Measurements from ENCODE around the gene BCOR. TPM values are rescaled to one million over a fixed set of nuclear protein-coding genes. Genes with fewer than 3 reads are reported as not detected.

The BCOR gene
- total and polyA plus RNA-seq, 9 of the 15 experiments (the other 6 are each of a cell fraction or from before 2014, with no cell fraction given): 27.5 to 113 (median 37.6) TPM

DNA sequence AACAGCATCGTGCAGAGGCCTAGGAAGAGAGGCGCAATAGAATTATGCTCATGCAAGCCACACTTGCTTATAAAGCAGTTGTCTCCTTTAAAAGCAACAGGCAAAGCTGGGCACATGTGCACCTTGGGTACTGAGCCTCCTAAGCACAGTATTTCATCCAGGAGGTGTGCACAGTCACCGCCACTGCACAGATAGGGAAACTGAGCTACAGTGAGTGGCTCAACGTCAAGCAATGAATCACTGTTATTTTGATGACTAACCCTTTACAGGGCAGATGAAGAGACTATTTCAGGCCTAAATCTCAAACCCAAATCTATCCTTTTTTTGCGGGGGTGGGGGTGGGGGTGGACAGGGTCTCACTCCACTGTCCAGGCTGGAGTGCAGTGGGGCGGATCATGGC is 42.3 kb downstream of the BCOR start:
- Histone ChIP-seq H2AFZ (ENCODE audit: low read depth, low read length) (no peak overlapping the region), H3K36me3 (ENCODE audit: control insufficient read depth, insufficient read depth, low read length) (peaks cover 99% of the 10 kb centered on the region), H3K79me2 (ENCODE audit: control insufficient read depth, insufficient read depth, low read length) (peaks cover 16% of the 10 kb centered on the region), H3K4me1 (replicated peaks in 1 of 2; ENCODE audit: control insufficient read depth in 2 of 2, insufficient read depth in 2 of 2, low read length in 2 of 2) (no peaks in the 10 kb centered on the region), H3K4me3 (no peak overlapping the region), H3K4me2 (ENCODE audit: insufficient read depth, low read length) (no peak overlapping the region), H3K9me1 (ENCODE audit: control insufficient read depth, insufficient read depth, low read length) (no peaks in the 10 kb centered on the region), H4K20me1 (replicated peaks; ENCODE audit: control insufficient read depth, insufficient read depth, low read length) (no peaks in the 10 kb centered on the region), H3K27me3 (ENCODE audit: control insufficient read depth in 2 of 2, insufficient read depth in 2 of 2, low read length in 2 of 2) (no peaks in the 10 kb centered on the region), H3K27ac (ENCODE audit: extremely low read depth, low read depth, low read length) (no peak overlapping the region), H3K9me3 (replicated peaks; ENCODE audit: control insufficient read depth, insufficient read depth, low read depth, low read length) (peaks cover 21% of the 10 kb centered on the region), H3K9ac (ENCODE audit: insufficient read depth in 1 of 2, low read depth in 2 of 2, low read length in 2 of 2) (no peak overlapping the region)
- FAIRE-seq: no peak
- no peak for DNase-seq (ENCODE audit: extremely low read depth in 1 of 4, low spot score in 3 of 4)
- in situ Hi-C loops (cut with MboI) (no loop called here), intact Hi-C loops (cut with micrococcal nuclease) (no loop called here)
- ChIA-PET POLR2A (no interaction called here), CTCF (ENCODE audit: low intra/inter-chr PET ratio) (no interaction called here)
- TF ChIP-seq PML (IDR thresholded peaks at IDR 0.05; ENCODE audit: low read length) (0 out of 2 replicates have a peak, but pooled peaks have one; percentile 19), POLR2AphosphoS5 (IDR thresholded peaks at IDR 0.05; ENCODE audit: control insufficient read depth, insufficient read depth, low read depth, low read length) (peak; percentile 13; the same call in 1 of the 2 replicates), EGR1 (conservative IDR thresholded peaks at IDR 0.05) (peak; percentile 51)
- TF ChIP-seq, protein P1, sequence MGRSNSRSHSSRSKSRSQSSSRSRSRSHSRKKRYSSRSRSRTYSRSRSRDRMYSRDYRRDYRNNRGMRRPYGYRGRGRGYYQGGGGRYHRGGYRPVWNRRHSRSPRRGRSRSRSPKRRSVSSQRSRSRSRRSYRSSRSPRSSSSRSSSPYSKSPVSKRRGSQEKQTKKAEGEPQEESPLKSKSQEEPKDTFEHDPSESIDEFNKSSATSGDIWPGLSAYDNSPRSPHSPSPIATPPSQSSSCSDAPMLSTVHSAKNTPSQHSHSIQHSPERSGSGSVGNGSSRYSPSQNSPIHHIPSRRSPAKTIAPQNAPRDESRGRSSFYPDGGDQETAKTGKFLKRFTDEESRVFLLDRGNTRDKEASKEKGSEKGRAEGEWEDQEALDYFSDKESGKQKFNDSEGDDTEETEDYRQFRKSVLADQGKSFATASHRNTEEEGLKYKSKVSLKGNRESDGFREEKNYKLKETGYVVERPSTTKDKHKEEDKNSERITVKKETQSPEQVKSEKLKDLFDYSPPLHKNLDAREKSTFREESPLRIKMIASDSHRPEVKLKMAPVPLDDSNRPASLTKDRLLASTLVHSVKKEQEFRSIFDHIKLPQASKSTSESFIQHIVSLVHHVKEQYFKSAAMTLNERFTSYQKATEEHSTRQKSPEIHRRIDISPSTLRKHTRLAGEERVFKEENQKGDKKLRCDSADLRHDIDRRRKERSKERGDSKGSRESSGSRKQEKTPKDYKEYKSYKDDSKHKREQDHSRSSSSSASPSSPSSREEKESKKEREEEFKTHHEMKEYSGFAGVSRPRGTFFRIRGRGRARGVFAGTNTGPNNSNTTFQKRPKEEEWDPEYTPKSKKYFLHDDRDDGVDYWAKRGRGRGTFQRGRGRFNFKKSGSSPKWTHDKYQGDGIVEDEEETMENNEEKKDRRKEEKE (IDR thresholded peaks at IDR 0.05; ENCODE audit: borderline replicate concordance in 1 of 2, control insufficient read depth in 1 of 2, low read depth in 2 of 2, low read length in 1 of 2): no peak
- BruUV-seq (replicated peaks): no TSS peak
- no peak for ATAC-seq
- 89% methylated on average over 5 of the region's 6 CpGs for WGBS (ENCODE audit: insufficient coverage, low coverage, missing lambda C conversion rate)
